Measurements from ENCODE around the gene KLHL21. TPM values are rescaled to one million over a fixed set of nuclear protein-coding genes. Genes with fewer than 3 reads are reported as not detected.

The KLHL21 gene
- total and polyA plus RNA-seq, 9 of the 15 experiments (the other 6 are each of a cell fraction or from before 2014, with no cell fraction given): 2.1 to 42.1 (median 17.5) TPM

DNA sequence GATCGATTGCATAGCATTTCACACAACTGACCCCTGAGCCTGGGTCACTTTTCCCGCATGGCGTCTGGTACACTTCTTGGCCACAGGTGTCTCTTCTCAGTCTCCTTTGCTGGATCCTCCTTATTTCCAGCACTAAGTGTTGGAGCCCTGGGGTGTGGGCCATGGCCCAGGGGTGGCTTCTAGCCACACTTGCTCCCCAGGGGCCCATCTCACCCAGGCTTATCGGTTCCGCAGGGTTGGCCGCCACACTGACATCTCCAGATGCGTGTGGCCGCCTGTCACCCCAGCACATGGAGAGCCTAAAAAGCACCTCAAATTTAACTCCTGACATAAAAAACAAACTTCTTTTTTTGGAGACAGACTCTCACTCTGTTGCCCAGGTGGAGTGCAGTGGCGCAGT, 24.4 kb upstream of the KLHL21 start:
- H3K27ac ChIP-seq (ENCODE audit: extremely low read depth, low read depth, low read length): no peak overlapping the region
- intact Hi-C loops (cut with micrococcal nuclease): loop anchor here (2.0 kb wide), 1 partner anchor 14 kb away; the partner anchor contains the start of gene PHF13
- H2AFZ ChIP-seq (ENCODE audit: low read depth, low read length): no peak overlapping the region
- no peaks in the 10 kb centered on the region for H3K27me3 ChIP-seq (ENCODE audit: control insufficient read depth in 2 of 2, insufficient read depth in 2 of 2, low read length in 2 of 2)
- no peak overlapping the region for H3K4me3 ChIP-seq
- in situ Hi-C loops (cut with MboI): no loop called here
- no peak for TF ChIP-seq MXI1 (IDR thresholded peaks at IDR 0.05; ENCODE audit: low read depth, low read length)
- TF ChIP-seq ELF1 (tag; IDR thresholded peaks at IDR 0.05): no peak
- TF ChIP-seq SNRNP70 (optimal IDR thresholded peaks at IDR 0.05; ENCODE audit: low read depth, low read length): no peak
- TF ChIP-seq, protein P1, sequence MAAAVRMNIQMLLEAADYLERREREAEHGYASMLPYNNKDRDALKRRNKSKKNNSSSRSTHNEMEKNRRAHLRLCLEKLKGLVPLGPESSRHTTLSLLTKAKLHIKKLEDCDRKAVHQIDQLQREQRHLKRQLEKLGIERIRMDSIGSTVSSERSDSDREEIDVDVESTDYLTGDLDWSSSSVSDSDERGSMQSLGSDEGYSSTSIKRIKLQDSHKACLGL (CRISPR knock-in tag; IDR thresholded peaks at IDR 0.05; ENCODE audit: borderline replicate concordance, poor library complexity, severe bottlenecking): no peak
- TF ChIP-seq ILF3 (IDR thresholded peaks at IDR 0.05; ENCODE audit: borderline replicate concordance): no peak
- no peak for TF ChIP-seq ZC3H4 (CRISPR knock-in tag; IDR thresholded peaks at IDR 0.05; ENCODE audit: borderline replicate concordance)
- TF ChIP-seq FOXJ3 (CRISPR knock-in tag; IDR thresholded peaks at IDR 0.05): no peak
- TF ChIP-seq ZNF551 (CRISPR knock-in tag; IDR thresholded peaks at IDR 0.05): no peak
- no peak for TF ChIP-seq FOSL1 (tag; conservative IDR thresholded peaks at IDR 0.05)
- CTCF ChIA-PET (ENCODE audit: low intra/inter-chr PET ratio): no interaction called here
- H3K9ac ChIP-seq (ENCODE audit: insufficient read depth in 1 of 2, low read depth in 2 of 2, low read length in 2 of 2): 0 out of 4 replicates have a peak overlapping the region, but pooled peaks of 1 of the 2 experiments have one; percentile 50
- H3K9me3 ChIP-seq (replicated peaks; ENCODE audit: control insufficient read depth, insufficient read depth, low read depth, low read length): no peaks in the 10 kb centered on the region
- H3K4me1 ChIP-seq (replicated peaks in 1 of 2; ENCODE audit: control insufficient read depth in 2 of 2, insufficient read depth in 2 of 2, low read length in 2 of 2): peaks cover 12 to 42% of the 10 kb centered on the region in 2 experiments; a peak in 4 of 5 replicates
- H3K9me1 ChIP-seq (ENCODE audit: control insufficient read depth, insufficient read depth, low read length): no peaks in the 10 kb centered on the region
- H3K36me3 ChIP-seq (ENCODE audit: control insufficient read depth, insufficient read depth, low read length): peaks cover 71% of the 10 kb centered on the region
- peaks cover 43% of the 10 kb centered on the region for H3K79me2 ChIP-seq (ENCODE audit: control insufficient read depth, insufficient read depth, low read length)
- no TSS peak for BruUV-seq (replicated peaks)
- peaks cover 19% of the 10 kb centered on the region; the same call in 1 of the 2 replicates for H4K20me1 ChIP-seq (replicated peaks; ENCODE audit: control insufficient read depth, insufficient read depth, low read length)
- no peak for ATAC-seq
- DNase-seq (ENCODE audit: extremely low read depth in 1 of 4, low spot score in 3 of 4): no peak
- POLR2A ChIA-PET: interaction anchor here (1.3 to 2.1 kb wide), 2 partner anchors 11 to 23 kb away, joined by 6 read pairs; no protein-coding TSS in a partner anchor
- no peak overlapping the region for H3K4me2 ChIP-seq (ENCODE audit: insufficient read depth, low read length)
- WGBS (ENCODE audit: insufficient coverage, low coverage, missing lambda C conversion rate): 94% methylated on average over 9 of the region's 9 CpGs
- no peak for FAIRE-seq
